Amniotic stem cell (primary cell): ENCODE data around the gene TBCB.
A peak's percentile ranks its signal among the peaks of the same experiment; 100 is the strongest.
"Not testable (repeated sequence)": the region's sequence is repeated elsewhere in the genome, so short reads cannot be mapped to it uniquely, and the experiment has no call there.

Experiments
- DNase-seq: peaks from one replicate; lab custom pipeline; 2025; lab: John Stamatoyannopoulos, UW

Gene TBCB

GRCh38 chr19:36101550-36102327 lies 13.5 kb upstream of the TBCB start:
- DNase-seq: no peak

GRCh38 chr19:36103040-36103626 lies 12.1 kb upstream of the TBCB start:
- no peak for DNase-seq

DNA sequence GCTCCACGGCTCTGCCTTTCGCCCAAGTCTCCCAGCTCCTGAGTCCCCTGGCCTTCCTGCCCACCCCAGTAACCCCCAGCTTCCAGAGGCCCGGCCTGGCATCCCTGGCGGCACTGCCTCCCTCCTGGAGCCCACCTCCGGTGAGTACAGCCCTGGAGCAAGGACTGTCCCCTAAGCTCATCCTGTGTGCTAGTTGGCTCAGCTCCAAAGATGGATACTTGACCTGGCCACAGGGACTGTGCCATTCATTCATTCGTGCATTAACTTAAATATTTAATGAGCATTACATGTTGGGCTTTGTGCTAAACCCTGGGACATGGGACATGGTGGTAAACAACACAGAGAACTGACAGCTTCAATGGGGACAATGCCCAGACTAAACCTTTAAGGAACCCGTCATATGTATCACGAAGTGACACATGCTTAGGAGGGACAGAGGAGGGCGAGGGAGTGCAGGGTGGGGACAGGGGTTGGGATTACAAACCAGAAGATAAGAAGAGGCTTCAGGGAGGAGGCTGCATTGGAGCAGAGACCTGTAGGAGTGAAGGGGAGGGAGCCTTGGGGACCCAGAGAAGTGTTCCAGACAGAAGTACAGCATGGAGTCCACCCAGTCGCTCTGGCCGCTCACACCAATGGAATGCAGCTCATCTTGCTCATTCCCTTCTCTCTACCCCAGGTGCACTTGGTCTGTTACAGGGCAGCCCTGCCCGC lies 11.3 kb upstream of the TBCB start:
- DNase-seq: no peak

DNA sequence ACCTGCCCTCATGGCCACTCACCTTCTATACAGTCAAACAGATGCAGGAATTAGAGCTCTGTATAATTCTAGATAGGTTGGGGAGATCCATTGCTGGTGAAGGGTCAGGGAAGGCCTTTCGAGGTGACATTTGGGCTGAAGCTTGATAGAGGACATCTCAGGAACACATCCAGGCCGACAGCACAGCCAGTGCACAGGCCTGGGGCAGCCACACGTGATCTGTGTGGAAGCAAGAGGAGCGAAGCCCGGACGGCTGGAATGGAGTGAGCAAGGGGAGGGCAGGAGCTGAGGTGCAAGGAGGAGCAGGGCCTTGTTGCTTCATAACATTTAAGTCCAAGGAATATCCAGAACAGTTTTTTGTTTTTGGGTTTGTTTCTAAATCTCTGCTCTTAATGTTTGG lies 8.8 kb upstream of the TBCB start:
- no peak for DNase-seq

DNA sequence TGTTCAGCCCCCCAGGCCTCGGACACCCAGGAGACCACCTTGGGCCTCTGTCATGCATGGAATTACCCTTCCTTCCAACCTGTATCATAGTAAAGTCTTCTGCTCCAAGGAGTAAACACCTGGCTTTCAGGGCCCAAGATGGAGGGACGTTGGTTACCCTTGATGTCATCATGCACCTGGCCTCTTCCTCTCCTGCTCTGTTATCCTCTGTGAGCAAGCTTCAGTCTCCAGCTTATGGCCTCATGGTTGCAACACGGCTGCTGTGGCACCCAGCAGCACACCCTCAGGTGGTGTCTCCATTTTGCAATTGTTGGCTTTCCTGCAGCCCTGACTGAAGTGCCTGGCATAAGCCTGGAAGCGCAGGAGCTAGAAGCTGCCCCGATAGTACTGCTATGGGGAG lies 8.3 kb upstream of the TBCB start:
- DNase-seq: no peak

DNA sequence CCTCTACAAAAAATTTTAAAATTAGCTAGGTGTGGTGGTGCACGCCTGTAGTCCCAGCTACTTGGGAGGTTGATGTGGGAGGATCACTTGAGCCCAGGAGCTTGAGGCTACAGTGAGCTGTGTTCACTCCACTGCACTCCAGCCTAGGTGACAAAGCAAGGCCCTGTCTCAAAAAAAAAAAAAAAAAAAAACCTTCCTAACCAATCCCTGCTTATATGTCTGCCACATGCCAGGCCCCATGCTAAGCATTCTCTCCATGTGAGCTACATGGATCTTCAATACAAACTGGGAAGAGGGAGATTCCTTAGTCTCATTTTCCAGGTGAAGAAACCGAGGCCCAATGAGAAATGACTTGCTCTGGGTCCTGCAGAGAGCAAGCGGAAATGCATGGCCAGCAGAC lies 6.6 kb upstream of the TBCB start:
- no peak for DNase-seq

GRCh38 chr19:36110487-36111199 lies 4.6 kb upstream of the TBCB start, which contains the start of gene OVOL3:
Gene OVOL3 (plus strand): TSS chr19:36111143. CDS start chr19:36111203, 60 bp downstream.
- DNase-seq: no peak

GRCh38 chr19:36111200-36111539 lies 4.1 kb upstream of the TBCB start:
- DNase-seq: no peak

GRCh38 chr19:36112678-36113077 lies 2.6 kb upstream of the TBCB start:
- DNase-seq: no peak

GRCh38 chr19:36113425-36113824 lies 1.8 kb upstream of the TBCB start:
- no peak for DNase-seq

DNA sequence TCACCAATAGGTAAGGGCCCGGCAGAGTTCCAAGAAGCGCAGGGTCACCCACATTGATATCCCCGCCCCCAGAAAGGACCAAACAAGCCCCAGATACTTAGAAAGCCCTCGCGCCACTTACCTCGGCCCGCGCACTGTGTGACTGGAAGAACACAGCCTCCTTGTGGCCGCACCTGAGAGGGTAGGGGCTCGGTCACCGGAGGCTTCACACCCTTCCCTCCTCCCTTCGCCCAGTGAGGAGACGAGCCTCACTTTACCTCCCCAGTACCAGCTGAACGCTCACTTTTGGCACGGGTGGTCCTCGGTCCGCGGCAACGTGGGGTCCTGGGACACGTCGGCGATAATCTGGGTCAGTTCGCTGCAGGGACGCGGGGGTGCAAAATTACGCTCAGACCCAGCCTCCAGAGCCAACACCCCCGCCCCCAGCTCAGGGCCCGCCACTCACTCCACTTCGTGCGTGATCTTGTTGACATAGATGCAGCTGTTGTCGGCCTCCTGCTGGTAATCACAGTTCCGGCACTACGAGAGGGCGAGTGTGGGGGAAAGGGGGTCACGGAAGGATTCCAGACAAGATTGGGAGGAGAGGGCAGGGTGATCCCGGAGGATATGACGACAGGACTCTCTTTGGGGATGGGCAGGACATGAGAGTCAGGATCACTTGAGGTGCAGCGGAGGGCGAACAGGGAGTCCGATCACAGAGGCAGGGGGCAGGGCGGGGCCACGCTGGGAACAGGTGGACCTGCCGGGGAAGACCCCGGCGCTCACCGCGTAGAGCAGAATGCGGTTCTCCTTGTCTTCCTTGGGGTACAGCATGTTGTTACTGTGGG lies 1.2 kb upstream of the TBCB start:
- no peak for DNase-seq

- DNase-seq: peak; percentile 99
Measured at GRCh38 chr19:36114721-36115452, 381 bp upstream of the TBCB start, which contains the start of gene POLR2I. Gene POLR2I (minus strand): TSS chr19:36114875. CDS start chr19:36114856, 19 bp downstream.

GRCh38 chr19:36116344-36116637 lies 1.0 kb downstream of the TBCB start:
- no peak for DNase-seq

DNA sequence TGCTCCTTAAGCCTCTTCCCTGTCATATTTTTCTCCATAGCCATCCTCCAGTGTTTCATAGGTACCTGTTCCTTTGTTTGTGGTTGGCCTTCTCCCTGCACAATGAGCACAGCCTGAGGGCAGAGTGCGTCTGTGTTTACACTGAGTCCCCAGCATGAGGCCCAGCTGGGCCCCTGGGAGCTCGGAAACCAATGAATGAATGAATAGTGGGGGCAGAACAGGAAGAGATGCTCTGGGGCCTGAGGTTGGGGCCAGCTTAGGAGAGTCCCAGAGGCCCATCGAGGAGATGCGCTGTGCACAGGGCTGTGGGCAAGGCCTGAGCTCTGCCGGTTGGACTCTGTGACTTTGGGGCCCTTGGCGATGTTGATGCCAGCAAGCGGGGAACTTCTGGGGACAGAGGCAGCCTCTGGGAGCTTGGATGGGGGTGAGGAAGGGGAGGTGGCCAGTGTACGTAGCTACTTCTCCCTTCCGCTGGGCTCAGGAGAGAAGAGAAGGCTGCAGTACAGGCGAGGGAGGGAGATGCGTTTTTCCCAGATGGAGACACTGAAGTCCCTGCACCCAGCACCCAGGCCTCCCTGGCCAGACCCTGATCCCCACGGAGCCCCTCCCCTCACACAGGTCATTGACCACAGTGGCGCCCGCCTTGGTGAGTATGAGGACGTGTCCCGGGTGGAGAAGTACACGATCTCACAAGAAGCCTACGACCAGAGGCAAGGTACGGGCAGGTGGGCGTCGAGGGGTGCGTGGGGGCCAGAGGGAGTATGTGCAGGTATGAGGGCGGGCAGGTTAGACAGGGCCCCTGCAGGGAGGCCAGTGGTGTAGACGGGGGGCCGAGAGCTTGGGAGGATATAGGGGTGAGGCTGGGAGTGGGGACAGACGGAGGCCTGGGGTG lies 5.1 kb downstream of the TBCB start:
- DNase-seq: no peak

GRCh38 chr19:36120984-36121358 lies 5.7 kb downstream of the TBCB start:
- DNase-seq: no peak

DNA sequence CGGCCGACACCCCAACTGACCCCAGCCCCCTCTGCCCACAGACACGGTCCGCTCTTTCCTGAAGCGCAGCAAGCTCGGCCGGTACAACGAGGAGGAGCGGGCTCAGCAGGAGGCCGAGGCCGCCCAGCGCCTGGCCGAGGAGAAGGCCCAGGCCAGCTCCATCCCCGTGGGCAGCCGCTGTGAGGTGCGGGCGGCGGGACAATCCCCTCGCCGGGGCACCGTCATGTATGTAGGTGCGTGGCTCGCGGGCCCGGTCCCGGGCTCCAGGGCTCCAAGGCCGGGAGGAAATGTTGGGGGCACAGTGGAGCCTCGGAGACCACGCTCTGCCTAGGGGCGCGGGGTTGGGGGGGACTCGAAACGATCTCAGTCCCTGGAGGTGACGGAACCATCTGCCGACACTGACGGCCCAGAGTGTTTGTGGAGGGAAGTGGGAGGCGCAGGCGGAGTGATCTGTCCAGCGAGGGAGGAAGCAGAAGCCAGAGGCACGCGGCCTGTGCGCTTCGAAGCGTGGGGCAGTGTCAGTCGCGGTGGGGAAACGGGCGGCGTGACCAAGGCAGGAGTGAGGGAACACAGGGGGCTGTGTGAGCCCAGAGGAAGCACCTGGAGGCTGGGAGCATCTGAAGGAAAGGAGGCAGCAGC lies 6.3 kb downstream of the TBCB start:
- no peak for DNase-seq

DNA sequence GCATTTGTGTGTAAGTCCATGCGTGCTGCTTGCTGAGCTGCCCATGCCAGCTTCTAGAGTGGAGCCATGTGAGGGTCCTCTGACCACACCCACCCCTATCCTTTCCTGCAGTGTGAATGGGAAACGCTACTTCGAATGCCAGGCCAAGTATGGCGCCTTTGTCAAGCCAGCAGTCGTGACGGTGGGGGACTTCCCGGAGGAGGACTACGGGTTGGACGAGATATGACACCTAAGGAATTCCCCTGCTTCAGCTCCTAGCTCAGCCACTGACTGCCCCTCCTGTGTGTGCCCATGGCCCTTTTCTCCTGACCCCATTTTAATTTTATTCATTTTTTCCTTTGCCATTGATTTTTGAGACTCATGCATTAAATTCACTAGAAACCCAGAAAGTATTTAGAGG lies 10.3 kb downstream of the TBCB start:
- no peak for DNase-seq

- DNase-seq: no peak
Measured at GRCh38 chr19:36128392-36128736, 13.1 kb downstream of the TBCB start.

DNA sequence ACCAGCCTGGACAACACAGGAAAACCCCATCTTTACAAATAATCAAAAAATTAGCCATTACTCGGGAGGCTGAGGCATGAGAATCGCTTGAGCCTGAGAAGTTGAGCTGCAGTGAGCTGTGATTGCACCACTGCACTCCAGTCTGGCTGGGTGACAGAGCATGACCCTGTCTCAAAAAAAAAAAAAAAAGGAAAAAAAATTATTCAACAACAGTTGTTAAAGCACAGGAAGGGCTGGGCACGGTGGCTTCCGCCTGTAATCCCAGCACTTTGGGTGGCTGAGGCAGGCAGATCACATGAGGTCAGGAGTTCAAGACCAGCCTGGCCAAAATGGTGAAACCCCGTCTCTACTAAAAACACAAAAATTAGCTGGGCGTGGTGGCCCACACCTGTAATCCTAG lies 16.0 kb downstream of the TBCB start:
- not testable (repeated sequence) for DNase-seq

- not testable (repeated sequence) for DNase-seq
Measured at GRCh38 chr19:36134867-36135266, 19.6 kb downstream of the TBCB start.
